ENCODE data around the gene CFAP46. TPM values are rescaled to one million over a fixed set of nuclear protein-coding genes. Genes with fewer than 3 reads are reported as not detected.
"Not testable (repeated sequence)": the region's sequence is repeated elsewhere in the genome, so short reads cannot be mapped to it uniquely, and the experiment has no call there.

The CFAP46 gene
- polyA plus RNA-seq, 1 donor from 2014 or later: 2.6 TPM

GRCh38 chr10:132792796-132793195, 149.6 kb downstream of the CFAP46 start:
- H3K36me3 ChIP-seq (ENCODE audit: insufficient read depth, low read length): no peaks in the 10 kb centered on the region
- H3K4me2 ChIP-seq (ENCODE audit: low read length): no peak overlapping the region
- H4K20me1 ChIP-seq (ENCODE audit: insufficient read depth): no peaks in the 10 kb centered on the region
- no peaks in the 10 kb centered on the region for H3K79me2 ChIP-seq (replicated peaks; ENCODE audit: insufficient read depth, low read length)
- H3K9me3 ChIP-seq (ENCODE audit: low read length): no peaks in the 10 kb centered on the region
- H3K4me3 ChIP-seq (ENCODE audit: low read length): no peak overlapping the region
- H3F3A ChIP-seq (ENCODE audit: insufficient read depth, low read length, poor library complexity, severe bottlenecking): no peaks in the 10 kb centered on the region
- H3K9me2 ChIP-seq (ENCODE audit: insufficient read depth, low read length): no peaks in the 10 kb centered on the region
- H3K9ac ChIP-seq (ENCODE audit: low read length): no peak overlapping the region
- no peak overlapping the region for H2AFZ ChIP-seq (ENCODE audit: low read depth, low read length)
- no peak overlapping the region for H3K27ac ChIP-seq (ENCODE audit: low read length)
- H3K27me3 ChIP-seq (ENCODE audit: insufficient read depth, low read depth, low read length): peaks cover 38% of the 10 kb centered on the region
- TF ChIP-seq CTCF (IDR thresholded peaks at IDR 0.05; ENCODE audit: poor library complexity, severe bottlenecking) (no peak), MXI1 (conservative IDR thresholded peaks at IDR 0.05; ENCODE audit: poor library complexity, severe bottlenecking) (no peak), REST (IDR thresholded peaks at IDR 0.05; ENCODE audit: borderline replicate concordance) (no peak), POLR2AphosphoS5 (IDR thresholded peaks at IDR 0.05) (no peak), EZH2 (IDR thresholded peaks at IDR 0.05; ENCODE audit: borderline replicate concordance, insufficient read depth, low read length, poor library complexity, severe bottlenecking) (no peak), RAD21 (conservative IDR thresholded peaks at IDR 0.05) (no peak), EP300 (conservative IDR thresholded peaks at IDR 0.05; ENCODE audit: poor library complexity, severe bottlenecking) (no peak), SMC3 (conservative IDR thresholded peaks at IDR 0.05; ENCODE audit: poor library complexity) (no peak), TAF1 (IDR thresholded peaks at IDR 0.05; ENCODE audit: low read depth) (no peak)

GRCh38 chr10:132792099-132792498, 150.3 kb downstream of the CFAP46 start:
- not testable (repeated sequence) for H2AFZ ChIP-seq (ENCODE audit: low read depth, low read length); H3K9ac ChIP-seq (ENCODE audit: low read length); H3K4me3 ChIP-seq (ENCODE audit: low read length); H3K9me2 ChIP-seq (ENCODE audit: insufficient read depth, low read length); H3K4me2 ChIP-seq (ENCODE audit: low read length); H3K27ac ChIP-seq (ENCODE audit: low read length); H3K79me2 ChIP-seq (replicated peaks; ENCODE audit: insufficient read depth, low read length); H3K9me3 ChIP-seq (ENCODE audit: low read length); H4K20me1 ChIP-seq (ENCODE audit: insufficient read depth); H3F3A ChIP-seq (ENCODE audit: insufficient read depth, low read length, poor library complexity, severe bottlenecking); H3K36me3 ChIP-seq (ENCODE audit: insufficient read depth, low read length)
- H3K27me3 ChIP-seq (ENCODE audit: insufficient read depth, low read depth, low read length): peaks cover 44% of the 10 kb centered on the region

All from neural cell (in vitro differentiated cells).